Fibroblast of skin of scalp (primary cell): ENCODE results near the gene FEV.
A peak's percentile ranks its signal among the peaks of the same experiment; 100 is the strongest.

Source experiments
- DNase-seq: peaks from one replicate; pipeline ENCODE4 v3.0.0-alpha.2; 2013

FEV gene

DNA sequence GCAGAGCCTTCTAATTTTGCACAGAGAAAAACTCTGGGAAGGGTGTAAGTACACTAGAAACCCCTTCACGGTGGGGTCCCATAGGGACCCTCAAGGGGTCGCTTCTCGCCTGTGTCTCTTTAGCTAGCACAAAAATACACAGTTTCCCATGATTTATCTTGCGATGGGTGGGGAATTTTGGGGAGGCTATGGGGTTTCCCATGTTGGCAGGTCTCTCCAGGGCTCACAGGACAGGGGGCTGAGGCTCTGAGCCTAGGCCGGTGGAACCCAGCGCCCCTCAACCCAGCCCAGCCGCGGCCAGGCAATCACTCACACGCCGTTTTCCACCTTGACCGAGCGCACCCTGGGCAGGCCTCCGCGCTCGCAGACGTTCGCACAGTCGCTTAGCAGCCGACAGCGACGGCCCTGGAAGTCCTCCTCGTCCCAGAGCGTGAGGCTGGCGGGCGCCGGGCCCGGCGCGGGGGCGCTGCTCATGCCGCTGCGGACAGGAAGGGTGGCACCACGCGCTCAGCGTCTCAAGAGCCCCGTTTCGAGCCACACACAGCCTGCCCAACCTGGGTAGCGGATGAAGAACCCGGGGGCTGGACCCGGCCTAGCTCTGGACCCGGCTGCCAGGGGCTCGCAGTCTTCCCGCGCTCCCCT, 7.8 kb upstream of the FEV start:
- DNase-seq = no peak

GRCh38 chr2:218992196-218992595, 7.2 kb upstream of the FEV start:
- no peak for DNase-seq

GRCh38 chr2:218991674-218992168, 6.7 kb upstream of the FEV start:
- DNase-seq = peak; percentile 32

DNA sequence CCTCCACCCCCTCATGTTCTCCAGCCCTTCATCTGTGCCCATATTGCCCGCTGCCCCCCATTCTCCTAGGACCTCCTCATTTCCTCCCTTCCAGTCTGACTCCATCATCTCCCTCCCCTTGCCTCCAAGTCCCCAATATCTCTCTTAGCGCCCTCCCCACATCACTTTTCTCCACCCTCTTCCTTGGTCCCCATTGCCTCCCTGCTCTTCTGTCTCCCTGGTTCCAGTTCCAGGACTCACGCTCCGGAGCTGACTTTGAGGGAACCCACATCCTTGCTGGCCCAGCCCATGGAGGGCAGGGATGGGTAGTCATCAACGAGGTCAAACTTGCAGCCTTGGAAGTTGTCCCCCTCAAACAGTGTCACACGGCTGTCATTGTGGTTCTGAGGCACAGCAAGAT, 5.6 kb upstream of the FEV start:
- DNase-seq = no peak

DNA sequence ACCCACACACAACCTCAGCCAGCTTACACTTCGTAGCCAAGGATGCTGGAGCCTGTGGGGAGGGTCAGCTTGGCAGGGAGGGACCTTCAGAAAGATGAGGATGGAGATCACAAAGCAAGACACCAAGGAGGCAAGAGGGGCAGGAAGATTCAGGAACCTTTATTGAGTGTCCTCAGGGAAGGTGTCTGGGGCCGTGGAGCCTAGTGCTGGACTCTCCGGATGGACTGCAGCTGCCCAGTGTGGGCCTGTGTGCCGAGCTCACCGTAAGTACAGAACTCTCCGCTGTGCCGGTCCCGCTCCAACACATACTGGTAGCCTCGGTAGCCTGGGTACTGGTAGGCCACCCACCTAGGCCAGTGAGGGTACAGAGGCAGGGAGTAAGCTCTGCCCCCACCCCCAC, 5.1 kb upstream of the FEV start:
- DNase-seq = no peak

GRCh38 chr2:218988650-218989049, 3.7 kb upstream of the FEV start:
- no peak for DNase-seq

DNA sequence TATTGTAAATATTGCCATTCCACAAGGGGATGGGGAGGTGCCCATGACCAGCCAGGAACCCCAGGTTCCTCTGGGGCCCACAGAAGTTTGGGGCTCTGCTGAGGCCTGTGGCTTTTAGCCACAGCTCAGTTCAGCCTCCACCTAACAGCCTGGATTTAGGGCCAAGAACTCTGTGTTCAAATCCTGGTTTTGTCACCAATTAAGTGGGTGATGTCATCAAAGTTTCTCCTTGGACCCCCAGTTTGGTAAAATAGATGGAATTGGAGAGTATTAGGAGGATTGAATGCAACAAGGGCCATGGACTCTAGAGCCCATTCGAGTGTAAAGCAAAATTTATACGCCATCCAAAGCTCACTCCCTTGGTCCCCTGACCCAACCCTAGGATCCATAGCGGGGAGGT, 3.2 kb upstream of the FEV start:
- no peak for DNase-seq

DNA sequence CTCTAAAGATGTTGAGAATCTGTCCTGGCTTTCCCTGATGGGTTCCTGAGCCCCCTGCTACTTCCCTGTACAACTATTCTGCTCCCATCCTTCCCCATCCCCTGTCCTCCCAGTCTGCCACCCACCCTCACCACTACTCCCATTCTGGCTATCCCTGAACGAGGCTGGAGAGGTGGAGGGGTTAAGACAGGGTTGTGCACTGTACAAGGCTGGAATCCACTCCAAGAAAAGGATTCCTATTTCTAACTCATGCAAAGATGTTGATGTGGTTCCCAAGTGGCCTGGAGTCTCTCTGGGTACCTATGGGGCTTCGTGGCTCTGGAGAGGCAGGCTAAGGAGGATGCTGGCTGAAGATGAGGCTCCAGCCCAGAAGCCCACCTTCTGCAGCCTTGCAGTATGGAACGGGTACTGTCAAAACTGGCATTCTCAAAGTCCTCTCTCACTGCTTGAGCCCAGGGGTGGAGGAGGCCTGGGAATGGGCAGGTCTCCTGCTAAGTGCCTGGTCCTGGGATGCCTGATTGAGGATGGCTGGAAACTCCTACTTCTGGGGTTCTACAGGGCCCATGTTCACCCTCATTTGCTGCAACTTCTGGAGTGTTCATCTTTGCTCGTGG, 1.3 kb upstream of the FEV start:
- no peak for DNase-seq

- DNase-seq = no peak
Measured at GRCh38 chr2:218985325-218986091, 524 bp upstream of the FEV start.

GRCh38 chr2:218984239-218985020, 554 bp downstream of the FEV start:
- DNase-seq = no peak

- no peak for DNase-seq
Measured at GRCh38 chr2:218983934-218984238, 1.1 kb downstream of the FEV start.

GRCh38 chr2:218983263-218983933, 1.6 kb downstream of the FEV start:
- no peak for DNase-seq

DNA sequence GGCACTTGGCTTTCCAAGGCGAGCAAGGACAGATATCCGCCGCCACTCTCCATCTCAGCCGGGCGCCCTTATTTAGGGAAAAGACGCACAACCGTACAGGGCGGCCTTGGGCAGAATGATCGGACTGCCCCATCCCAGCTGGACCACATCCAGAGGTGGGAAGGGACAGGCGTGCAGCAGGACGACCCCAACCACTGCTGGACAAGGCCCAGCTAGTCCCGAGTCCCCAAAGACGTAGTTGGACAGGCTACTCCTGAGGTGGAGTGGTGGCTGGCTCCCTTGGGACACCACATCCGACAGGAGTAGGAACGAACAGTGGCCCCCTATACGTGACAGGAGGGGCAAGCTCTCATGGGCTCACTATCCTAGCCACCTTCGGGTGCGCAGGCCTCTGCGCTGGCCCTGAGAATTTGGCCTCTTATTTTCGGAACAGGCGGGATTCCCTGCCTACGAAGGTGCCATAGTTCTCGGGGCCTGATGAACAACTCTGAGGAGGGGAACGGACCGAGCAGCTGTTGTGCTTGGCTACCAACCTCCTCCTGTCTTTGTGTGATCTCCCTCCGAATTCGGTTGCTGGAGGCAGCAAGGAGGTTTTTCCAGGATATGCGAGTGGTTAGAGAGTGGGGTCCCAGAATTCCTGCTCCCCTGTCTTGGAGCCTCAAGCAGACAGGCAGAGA, 2.3 kb downstream of the FEV start:
- no peak for DNase-seq

DNA sequence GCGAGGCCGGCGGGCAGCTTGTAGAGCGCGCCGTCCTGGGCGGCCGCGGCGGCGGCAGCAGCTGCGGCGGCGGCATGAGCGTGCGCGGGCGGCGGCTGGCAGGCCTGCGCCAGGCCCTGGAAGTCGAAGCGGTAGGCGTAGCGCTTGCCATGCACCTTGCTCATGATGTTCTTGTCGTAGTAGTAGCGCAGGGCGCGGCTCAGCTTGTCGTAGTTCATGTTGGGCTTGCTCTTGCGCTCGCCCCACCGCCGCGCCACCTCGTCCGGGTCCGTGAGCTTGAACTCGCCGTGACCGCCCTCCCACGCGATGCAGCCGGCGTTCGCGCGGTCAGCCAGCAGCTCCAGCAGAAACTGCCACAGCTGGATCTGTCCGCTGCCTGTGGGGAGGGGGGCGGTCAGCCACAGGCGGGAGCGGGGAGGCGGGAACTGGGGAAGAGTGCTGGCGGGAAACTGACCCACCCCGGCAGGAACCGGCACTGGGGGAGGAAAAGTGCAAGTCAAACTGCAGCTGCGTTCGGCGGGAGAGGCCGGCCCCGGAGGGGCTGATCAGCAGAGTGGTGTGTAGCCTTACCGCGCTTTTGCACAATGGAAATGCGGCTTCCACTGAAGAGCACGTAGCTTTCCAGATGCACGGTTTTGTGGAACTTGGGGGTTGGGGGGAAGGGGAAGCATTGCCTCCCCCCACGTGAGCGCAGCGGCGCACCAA, 3.0 kb downstream of the FEV start:
- no peak for DNase-seq

DNA sequence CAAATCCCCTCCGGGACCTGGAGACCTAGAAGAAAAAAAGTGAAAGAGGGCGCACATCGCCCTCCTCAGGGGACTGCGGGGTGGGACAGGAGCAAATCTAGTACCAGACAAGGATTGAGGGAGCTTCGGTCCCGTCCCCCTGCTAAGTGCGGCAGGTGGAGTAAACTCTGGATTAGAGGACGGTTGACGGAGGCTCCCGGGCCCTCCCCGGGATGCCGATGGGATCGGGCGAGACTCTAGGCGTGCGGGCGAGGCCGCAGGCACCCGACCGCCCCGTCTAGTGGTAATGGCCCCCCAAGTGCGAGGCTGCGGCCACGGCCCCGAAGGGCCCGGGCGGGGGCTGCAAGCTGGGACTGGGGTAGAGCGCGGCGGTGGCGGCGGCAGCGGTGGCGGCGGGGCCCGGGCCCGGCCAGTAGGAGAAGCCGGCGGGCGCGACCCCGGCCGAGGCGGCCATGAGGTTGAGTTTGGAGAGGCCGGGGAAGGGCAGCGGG, 3.5 kb downstream of the FEV start:
- DNase-seq = no peak

GRCh38 chr2:218980735-218981389, 4.1 kb downstream of the FEV start:
- no peak for DNase-seq

GRCh38 chr2:218979846-218980734, 4.9 kb downstream of the FEV start:
- peak; percentile 65 for DNase-seq

DNA sequence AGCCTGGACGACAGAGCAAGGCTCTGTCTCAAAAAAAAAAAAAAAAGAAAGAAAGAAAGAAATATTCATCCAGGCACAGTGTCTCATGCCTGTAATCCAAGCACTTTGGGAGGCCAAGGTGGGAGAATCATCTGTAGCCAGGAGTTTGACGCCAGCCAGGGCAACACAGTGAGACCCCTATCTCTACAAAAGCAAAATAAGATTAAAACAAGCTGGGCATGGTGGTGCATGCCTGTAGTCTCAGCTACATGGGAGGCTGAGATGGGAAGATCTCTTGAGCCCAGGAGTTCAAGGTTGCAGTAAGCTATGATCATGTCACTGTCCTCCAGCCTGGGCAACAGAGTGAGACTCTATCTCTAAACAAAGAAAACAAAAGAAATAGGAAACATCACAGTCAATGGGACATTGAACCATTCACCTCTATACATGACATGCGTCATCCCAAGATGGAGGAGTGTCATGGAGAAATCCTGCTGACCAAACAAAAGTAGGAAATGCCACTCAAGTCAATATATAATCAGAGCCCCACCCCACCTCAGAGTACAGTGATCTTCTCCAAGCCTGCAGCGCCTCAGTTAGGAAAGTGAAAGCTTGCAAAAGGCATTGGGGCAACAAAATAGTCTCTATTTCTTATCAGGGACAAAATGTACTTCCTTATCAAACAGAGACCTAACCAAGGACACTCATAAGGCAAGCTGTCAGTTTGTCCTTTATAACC, 9.8 kb downstream of the FEV start:
- no peak for DNase-seq

DNA sequence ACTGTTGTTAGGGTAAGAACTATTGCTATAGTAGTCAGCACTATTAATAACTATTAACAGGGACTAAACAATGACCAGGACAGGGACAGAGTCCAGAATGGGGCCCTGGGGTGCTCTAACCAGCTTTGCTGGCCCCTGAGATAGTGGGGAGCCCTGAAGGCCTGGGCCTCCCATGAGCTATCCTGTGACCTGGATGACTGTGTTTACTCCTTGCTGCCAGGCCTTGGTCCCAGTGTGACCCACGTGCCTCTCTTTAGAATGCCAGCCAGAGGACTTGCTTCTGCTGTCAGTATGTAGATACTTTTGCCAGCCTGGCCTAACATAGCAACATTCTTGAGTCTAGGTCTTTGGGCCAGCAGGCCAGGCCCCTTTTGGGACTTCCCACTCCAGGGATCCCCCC, 14.1 kb downstream of the FEV start:
- no peak for DNase-seq
